IMR-90 (cell line): ENCODE data around the gene CILP. TPM values are rescaled to one million over a fixed set of nuclear protein-coding genes. Genes with fewer than 3 reads are reported as not detected.
A peak's percentile ranks its signal among the peaks of the same experiment; 100 is the strongest.

Experiments
- ATAC-seq: fragments of 200-7000 bp; cut with Tn5 transposase; 2 replicates; pipeline ENCODE4 v1.9.1; 2020; ENCODE audit warnings: low read depth, mild to moderate bottlenecking, moderate library complexity
- BruUV-seq: library from RNA; stranded (reverse); fragments of 400-500 nt; replicated peaks from 2 replicates; lab custom pipeline; 2021; lab: Mats Ljungman, UMichigan
- CTCF ChIA-PET: fragments of 300-600 bp; formaldehyde crosslinking; extraction: SDS; loops from one replicate; lab custom pipeline; 2021; ENCODE audit warnings: antibody characterized with exemption; lab: Yijun Ruan, JAX
- POLR2A ChIA-PET: fragments of 300-600 bp; sonication (Branson Sonifier 250); formaldehyde crosslinking; loops from one replicate; lab custom pipeline; 2022; ENCODE audit warnings: antibody characterized with exemption; ENCODE audit not compliant: unreplicated experiment; lab: Charles Lee
- DNase-seq: peaks from one replicate; pipeline ENCODE4 v3.0.0; 2013
- H2AFZ ChIP-seq: replicated peaks from 2 replicates; pipeline ENCODE3; 2013; ENCODE audit warnings: low read length, mild to moderate bottlenecking; ENCODE audit not compliant: poor library complexity
- H2AK5ac ChIP-seq: 2 replicates; pipeline ENCODE4 v1.6.1; 2013; ENCODE audit warnings: low read depth, low read length, inconsistent platforms
- H2AK9ac ChIP-seq: replicated peaks from 2 replicates; pipeline ENCODE3; 2013; ENCODE audit warnings: mild to moderate bottlenecking, low read depth, low read length, moderate library complexity; ENCODE audit not compliant: poor library complexity
- H2BK120ac ChIP-seq: 2 replicates; pipeline ENCODE4 v1.6.1; 2013; ENCODE audit warnings: low read depth, low read length, inconsistent platforms
- H2BK15ac ChIP-seq: 3 replicates; pipeline ENCODE4 v1.6.1; 2013; ENCODE audit warnings: low read depth, low read length, inconsistent platforms
- H2BK20ac ChIP-seq: 2 replicates; pipeline ENCODE4 v1.6.1; 2013; ENCODE audit warnings: low read depth, mild to moderate bottlenecking, inconsistent platforms, low read length, moderate library complexity
- H2BK5ac ChIP-seq: 2 replicates; pipeline ENCODE4 v1.6.1; 2013; ENCODE audit warnings: mild to moderate bottlenecking, low read depth, low read length, inconsistent platforms; ENCODE audit not compliant: poor library complexity, severe bottlenecking
- H3K14ac ChIP-seq: replicated peaks from 2 replicates; pipeline ENCODE4 v1.6.1; 2013; ENCODE audit warnings: low read depth, low read length, inconsistent platforms
- H3K18ac ChIP-seq: 2 replicates; pipeline ENCODE4 v1.6.1; 2013; ENCODE audit warnings: low read depth, low read length, control low read depth
- H3K23ac ChIP-seq: 2 replicates; pipeline ENCODE4 v1.6.1; 2013; ENCODE audit warnings: low read depth, low read length, inconsistent platforms
- H3K27ac ChIP-seq: 2 replicates; pipeline ENCODE4 v1.5.1; 2013; ENCODE audit warnings: mild to moderate bottlenecking, control low read depth, low read length; ENCODE audit not compliant: insufficient read depth
- H3K27me3 ChIP-seq: 2 replicates; pipeline ENCODE4 v1.6.1; 2013; ENCODE audit warnings: low read length; ENCODE audit not compliant: control insufficient read depth, insufficient read depth
- H3K36me3 ChIP-seq: 2 replicates; pipeline ENCODE4 v1.6.1; 2013; ENCODE audit warnings: low read length, mixed read lengths; ENCODE audit not compliant: control insufficient read depth, insufficient read depth
- H3K4ac ChIP-seq: 2 replicates; pipeline ENCODE4 v1.6.1; 2013; ENCODE audit warnings: low read depth, low read length, inconsistent platforms
- H3K4me1 ChIP-seq: 2 replicates; pipeline ENCODE4 v1.6.1; 2013; ENCODE audit warnings: low read length, mixed read lengths; ENCODE audit not compliant: control insufficient read depth, insufficient read depth
- H3K4me2 ChIP-seq: 2 replicates; pipeline ENCODE4 v1.6.1; 2013; ENCODE audit warnings: low read depth, mild to moderate bottlenecking, control low read depth, low read length, moderate library complexity
- H3K4me3 ChIP-seq: 2 replicates; pipeline ENCODE4 v1.5.1; 2013; ENCODE audit warnings: low read depth, mild to moderate bottlenecking, control low read depth, low read length, moderate library complexity; ENCODE audit not compliant: insufficient read depth
- H3K56ac ChIP-seq: 2 replicates; pipeline ENCODE4 v1.6.1; 2013; ENCODE audit warnings: low read length, inconsistent platforms; ENCODE audit not compliant: insufficient read depth; ENCODE audit errors: extremely low read depth
- H3K79me1 ChIP-seq, 2 experiments: 2 replicates each; pipeline ENCODE4 v1.6.1; 2013; ENCODE audit warnings: low read length in 2 of 2, inconsistent platforms in 1 of 2, low read depth in 1 of 2
- H3K9ac ChIP-seq: 2 replicates; pipeline ENCODE4 v1.6.1; 2013; ENCODE audit warnings: low read depth, low read length, control low read depth
- H3K9me1 ChIP-seq: 2 replicates; pipeline ENCODE4 v1.6.1; 2013; ENCODE audit warnings: low read length, inconsistent platforms; ENCODE audit not compliant: insufficient read depth
- H3K9me3 ChIP-seq: 2 replicates; pipeline ENCODE4 v1.6.1; 2013; ENCODE audit warnings: low read length; ENCODE audit not compliant: control insufficient read depth, insufficient read depth
- H4K20me1 ChIP-seq: 2 replicates; pipeline ENCODE4 v1.6.1; 2013; ENCODE audit warnings: low read length, inconsistent platforms; ENCODE audit not compliant: insufficient read depth
- H4K5ac ChIP-seq: 2 replicates; pipeline ENCODE4 v1.6.1; 2013; ENCODE audit warnings: mild to moderate bottlenecking, low read depth, low read length, control low read depth
- H4K8ac ChIP-seq, 2 experiments: 2 replicates each; pipeline ENCODE4 v1.6.1; 2013; ENCODE audit warnings: low read depth in 2 of 2, low read length in 2 of 2, control low read depth in 1 of 2, inconsistent platforms in 1 of 2
- H4K91ac ChIP-seq: 2 replicates; pipeline ENCODE4 v1.6.1; 2013; ENCODE audit warnings: low read depth, low read length, inconsistent platforms; ENCODE audit not compliant: insufficient read depth
- CHD1 ChIP-seq: IDR thresholded peaks from 2 replicates; pipeline ENCODE4 v1.6.1; 2012; ENCODE audit warnings: low read depth, low read length, improper control_type of control experiment
- FOS ChIP-seq: fragments of 150-350 bp; IDR thresholded peaks from 2 replicates; pipeline ENCODE4 v1.6.1; 2016; ENCODE audit warnings: low read depth, low read length
- MXI1 ChIP-seq: IDR thresholded peaks from 2 replicates; pipeline ENCODE4 v1.6.1; 2012; ENCODE audit warnings: low read depth, mild to moderate bottlenecking, low read length, moderate library complexity, borderline replicate concordance
- NFE2L2 ChIP-seq: fragments of 150-350 bp; IDR thresholded peaks from 2 replicates; pipeline ENCODE4 v1.6.1; 2016; ENCODE audit warnings: low read depth, mild to moderate bottlenecking, low read length
- POLR2A ChIP-seq: IDR thresholded peaks from 2 replicates; pipeline ENCODE4 v1.6.1; 2012; ENCODE audit warnings: mild to moderate bottlenecking, low read depth, low read length
- RAD21 ChIP-seq: IDR thresholded peaks from 2 replicates; pipeline ENCODE4 v1.6.1; 2012; ENCODE audit warnings: low read length, improper control_type of control experiment
- RCOR1 ChIP-seq: IDR thresholded peaks from 2 replicates; pipeline ENCODE4 v1.6.1; 2012; ENCODE audit warnings: mild to moderate bottlenecking, low read length, improper control_type of control experiment; ENCODE audit not compliant: insufficient replicate concordance
- RFX5 ChIP-seq: IDR thresholded peaks from 2 replicates; pipeline ENCODE4 v1.8.0; 2012; ENCODE audit warnings: low read depth, mild to moderate bottlenecking, low read length, moderate library complexity
- SMC3 ChIP-seq: fragments of 150-350 bp; IDR thresholded peaks from 2 replicates; pipeline ENCODE4 v1.6.1; 2016; ENCODE audit warnings: low read depth, mild to moderate bottlenecking, antibody characterized with exemption, low read length, moderate library complexity
- USF2 ChIP-seq: fragments of 150-350 bp; IDR thresholded peaks from 2 replicates; pipeline ENCODE4 v1.6.1; 2017; ENCODE audit warnings: mild to moderate bottlenecking, antibody characterized with exemption, low read length, low read depth
- WGBS, 2 experiments: methylation state at CpG; one replicate each; pipeline versions ENCODE4 v1.1.5 to v1.1.7; 2013; ENCODE audit warnings: missing lambda C conversion rate in 2 of 2; ENCODE audit not compliant: insufficient read length in 1 of 2; ENCODE audit errors: extremely low coverage in 2 of 2; 5-methylcytosine and 5-hydroxymethylcytosine counted together
- dilution Hi-C: fragments of 300-500 bp; cut with HindIII; formaldehyde crosslinking; loops from one replicate; pipeline ENCODE4 v1.14.3; 2018; ENCODE audit warnings: low sequenced_read_pairs; ENCODE audit not compliant: unreplicated experiment
- in situ Hi-C: fragments of 300-500 bp; cut with MboI; formaldehyde crosslinking; loops from 3 replicates; pipeline ENCODE4 v1.14.3; 2019; ENCODE audit warnings: low sequenced_read_pairs, inconsistent platforms, mixed read lengths
- intact Hi-C: fragments of 100-400 bp; cut with micrococcal nuclease; formaldehyde crosslinking; loops from 2 replicates; pipeline ENCODE4 v1.10.0; 2022
- polyA plus RNA-seq, 3 experiments: library from polyadenylated mRNA; depleted of rRNA; stranded (reverse); fragments of >200 nt; gene quantifications; 2 replicates each; pipeline ENCODE4 v1.2.3, GENCODE V29; 2012; ENCODE audit warnings: low replicate concordance in 1 of 3
- total RNA-seq: library from RNA; depleted of rRNA; stranded (reverse); fragments of >200 nt; gene quantifications from 2 replicates; pipeline ENCODE4 v1.2.3, GENCODE V29; 2012

CILP gene
- total and polyA plus RNA-seq, 2 of the 4 experiments (the other 2 are of a cell fraction) = under 0.01 to 0.02 TPM

GRCh38 chr15:65182538-65182937 is 28.7 kb downstream of the CILP start:
- WGBS, 2 experiments = 88% methylated on average over 1 of the region's 4 CpGs; no CpG with 5 or more reads in 1 of the 2 experiments
- Histone ChIP-seq H4K20me1 (peaks cover 28% of the 10 kb centered on the region), H4K8ac (no peak overlapping the region), H3K4ac (no peak overlapping the region), H3K27me3 (no peaks in the 10 kb centered on the region), H4K91ac (no peak overlapping the region), H3K9me1 (0 out of 2 replicates have a peak, but pooled peaks cover 6% of the 10 kb centered on the region), H2AFZ (no peak overlapping the region), H3K9me3 (no peaks in the 10 kb centered on the region), H3K56ac (no peak overlapping the region), H3K4me1 (no peaks in the 10 kb centered on the region), H2BK120ac (no peak overlapping the region), H2BK15ac (no peak overlapping the region), H2AK5ac (no peak overlapping the region), H3K9ac (no peak overlapping the region), H3K27ac (no peak overlapping the region), H3K23ac (0 out of 2 replicates have a peak overlapping the region, but pooled peaks have one; percentile 18), H3K36me3 (peaks cover 10% of the 10 kb centered on the region), H2BK20ac (no peak overlapping the region), H3K18ac (no peak overlapping the region), H2BK5ac (no peak overlapping the region), H2AK9ac (no peak overlapping the region), H3K4me2 (no peak overlapping the region; the same call in 1 of the 2 replicates), H3K14ac (no peak overlapping the region), H3K79me1 (peaks cover 5 to 42% of the 10 kb centered on the region in 2 experiments), H3K4me3 (no peak overlapping the region), H4K5ac (no peak overlapping the region)
- DNase-seq (no peak), ATAC-seq (no peak)
- intact Hi-C loops = loop anchor here (2.0 to 5.0 kb wide), 2 partner anchors 128 to 150 kb away; no protein-coding TSS in a partner anchor
- TF ChIP-seq RFX5 (no peak), POLR2A (no peak), CHD1 (no peak), NFE2L2 (no peak), USF2 (no peak), RCOR1 (no peak), RAD21 (no peak), FOS (no peak), SMC3 (no peak), MXI1 (no peak)
- ChIA-PET CTCF (interaction anchor here (0.6 kb wide), 2 partner anchors 15 to 1193 kb away, joined by 3 read pairs; no protein-coding TSS in a partner anchor), POLR2A (no interaction called here)
- dilution Hi-C loops = no loop called here
- TSS peak; percentile 22 for BruUV-seq
- in situ Hi-C loops = no loop called here
